ENCODE measurements around the gene DEPDC4. TPM values are rescaled to one million over a fixed set of nuclear protein-coding genes. Genes with fewer than 3 reads are reported as not detected.

Gene DEPDC4
- total and polyA plus RNA-seq, 2 of the 13 experiments (the other 11 are each of a cell fraction or from before 2014, with no cell fraction given): 2.2 to 5.7 TPM

DNA sequence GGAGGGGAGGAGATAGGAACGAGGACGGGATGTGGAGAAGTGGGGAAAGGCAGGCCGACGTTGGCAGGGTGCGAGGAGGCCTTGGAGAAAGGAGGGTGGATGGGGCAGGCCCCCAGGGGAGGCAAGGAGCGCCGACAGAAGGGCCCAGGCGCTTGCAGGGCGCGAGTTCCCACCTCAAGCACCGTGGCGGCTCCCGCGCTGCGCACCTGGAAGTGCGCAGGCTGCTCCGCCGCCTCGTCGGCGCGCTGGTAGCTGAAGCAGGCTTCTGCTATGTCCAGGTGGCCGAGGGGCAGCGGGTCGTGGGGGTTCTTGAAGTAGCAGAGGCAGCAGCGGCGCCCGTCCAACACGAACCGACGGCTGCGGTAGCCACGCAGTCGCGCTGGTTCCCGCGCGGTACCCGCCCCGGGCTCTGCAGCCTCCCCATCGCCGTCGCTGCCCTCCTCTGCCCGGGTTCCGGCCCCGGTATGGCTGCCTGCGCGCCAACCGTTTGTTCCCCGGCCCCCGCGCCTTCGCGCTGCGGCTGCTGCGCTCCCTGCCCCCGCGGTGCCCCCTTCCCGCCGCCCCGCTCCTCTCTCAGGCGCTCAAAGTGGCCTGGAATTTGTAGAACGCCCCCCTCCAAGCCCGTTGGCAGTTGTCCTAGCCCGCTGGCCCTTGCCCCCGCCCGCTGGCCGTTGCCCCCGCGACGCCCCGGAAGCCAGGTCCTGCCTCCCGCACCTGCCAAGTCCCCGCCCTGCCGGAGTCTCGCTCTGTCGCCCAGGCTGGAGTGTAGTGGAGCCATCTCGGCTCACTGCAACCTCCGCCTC, 67.3 kb downstream of the DEPDC4 start (continued):
- TF ChIP-seq ZNF407 (CRISPR knock-in tag; IDR thresholded peaks at IDR 0.05; ENCODE audit: not compliant biosample characterization) (peak; percentile 78), ELF3 (CRISPR knock-in tag; IDR thresholded peaks at IDR 0.05) (peak; percentile 49; the same call in 1 of the 2 replicates), ZMAT3 (CRISPR knock-in tag; conservative IDR thresholded peaks at IDR 0.05) (0 out of 2 replicates have a peak, but pooled peaks have one; percentile 39), ZNF772 (CRISPR knock-in tag; IDR thresholded peaks at IDR 0.05) (peak; percentile 70; the same call in 1 of the 2 replicates), ZNF333 (CRISPR knock-in tag; IDR thresholded peaks at IDR 0.05; ENCODE audit: borderline replicate concordance) (no peak), AGO1 (IDR thresholded peaks at IDR 0.05; ENCODE audit: low read depth, low read length, poor library complexity, severe bottlenecking) (no peak), ZFP37 (CRISPR knock-in tag; IDR thresholded peaks at IDR 0.05; ENCODE audit: borderline replicate concordance) (peak; percentile 26; the same call in 1 of the 2 replicates), NFKB2 (CRISPR knock-in tag; IDR thresholded peaks at IDR 0.05; ENCODE audit: borderline replicate concordance) (peak; percentile 66; the same call in 1 of the 2 replicates), ZNF430 (CRISPR knock-in tag; IDR thresholded peaks at IDR 0.05) (peak; percentile 68), FLYWCH1 (CRISPR knock-in tag; IDR thresholded peaks at IDR 0.05) (0 out of 2 replicates have a peak, but pooled peaks have one; percentile 53), ZNF275 (CRISPR knock-in tag; IDR thresholded peaks at IDR 0.05; ENCODE audit: borderline replicate concordance) (0 out of 2 replicates have a peak, but pooled peaks have one; percentile 56), MTF2 (CRISPR knock-in tag; IDR thresholded peaks at IDR 0.05; ENCODE audit: borderline replicate concordance) (peak; percentile 77; the same call in 1 of the 2 replicates), MYC (CRISPR knock-in tag; IDR thresholded peaks at IDR 0.05; ENCODE audit: borderline replicate concordance) (peak; percentile 64; the same call in 1 of the 2 replicates), ISX (CRISPR knock-in tag; conservative IDR thresholded peaks at IDR 0.05) (peak; percentile 87; the same call in 1 of the 2 replicates), ZNF34 (CRISPR knock-in tag; IDR thresholded peaks at IDR 0.05; ENCODE audit: borderline replicate concordance) (0 out of 2 replicates have a peak, but pooled peaks have one; percentile 57)
- TF ChIP-seq, protein P1, sequence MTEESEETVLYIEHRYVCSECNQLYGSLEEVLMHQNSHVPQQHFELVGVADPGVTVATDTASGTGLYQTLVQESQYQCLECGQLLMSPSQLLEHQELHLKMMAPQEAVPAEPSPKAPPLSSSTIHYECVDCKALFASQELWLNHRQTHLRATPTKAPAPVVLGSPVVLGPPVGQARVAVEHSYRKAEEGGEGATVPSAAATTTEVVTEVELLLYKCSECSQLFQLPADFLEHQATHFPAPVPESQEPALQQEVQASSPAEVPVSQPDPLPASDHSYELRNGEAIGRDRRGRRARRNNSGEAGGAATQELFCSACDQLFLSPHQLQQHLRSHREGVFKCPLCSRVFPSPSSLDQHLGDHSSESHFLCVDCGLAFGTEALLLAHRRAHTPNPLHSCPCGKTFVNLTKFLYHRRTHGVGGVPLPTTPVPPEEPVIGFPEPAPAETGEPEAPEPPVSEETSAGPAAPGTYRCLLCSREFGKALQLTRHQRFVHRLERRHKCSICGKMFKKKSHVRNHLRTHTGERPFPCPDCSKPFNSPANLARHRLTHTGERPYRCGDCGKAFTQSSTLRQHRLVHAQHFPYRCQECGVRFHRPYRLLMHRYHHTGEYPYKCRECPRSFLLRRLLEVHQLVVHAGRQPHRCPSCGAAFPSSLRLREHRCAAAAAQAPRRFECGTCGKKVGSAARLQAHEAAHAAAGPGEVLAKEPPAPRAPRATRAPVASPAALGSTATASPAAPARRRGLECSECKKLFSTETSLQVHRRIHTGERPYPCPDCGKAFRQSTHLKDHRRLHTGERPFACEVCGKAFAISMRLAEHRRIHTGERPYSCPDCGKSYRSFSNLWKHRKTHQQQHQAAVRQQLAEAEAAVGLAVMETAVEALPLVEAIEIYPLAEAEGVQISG (CRISPR knock-in tag; IDR thresholded peaks at IDR 0.05): peak; percentile 93
